ENCODE results near the gene CTNNA3.

The CTNNA3 gene

GRCh38 chr10:66842371-66842770 is 853.6 kb downstream of the CTNNA3 start:
- no peak for DNase-seq

- DNase-seq, result no peak
Observed at GRCh38 chr10:66838656-66839055, 857.3 kb downstream of the CTNNA3 start.

- DNase-seq, result no peak
Observed at GRCh38 chr10:66837990-66838389, 858.0 kb downstream of the CTNNA3 start.

- DNase-seq, result no peak
Observed at GRCh38 chr10:66837335-66837734, 858.7 kb downstream of the CTNNA3 start.

GRCh38 chr10:66836771-66837170 is 859.2 kb downstream of the CTNNA3 start:
- DNase-seq, result no peak

- DNase-seq, result no peak
Observed at GRCh38 chr10:66836057-66836456, 859.9 kb downstream of the CTNNA3 start.

GRCh38 chr10:66835400-66835799 is 860.6 kb downstream of the CTNNA3 start:
- DNase-seq, result no peak

GRCh38 chr10:66834802-66835201 is 861.2 kb downstream of the CTNNA3 start:
- no peak for DNase-seq

GRCh38 chr10:66833861-66834260 is 862.1 kb downstream of the CTNNA3 start:
- no peak for DNase-seq

- no peak for DNase-seq
Observed at GRCh38 chr10:66832781-66833422, 863.1 kb downstream of the CTNNA3 start.

- DNase-seq, result no peak
Observed at GRCh38 chr10:66828957-66829356, 867.0 kb downstream of the CTNNA3 start.

- DNase-seq, result no peak
Observed at GRCh38 chr10:66827353-66827752, 868.6 kb downstream of the CTNNA3 start.

GRCh38 chr10:66823301-66823700 is 872.7 kb downstream of the CTNNA3 start:
- DNase-seq, result no peak

- no peak for DNase-seq
Observed at GRCh38 chr10:66822801-66823200, 873.2 kb downstream of the CTNNA3 start.

- no peak for DNase-seq
Observed at GRCh38 chr10:66819691-66820090, 876.3 kb downstream of the CTNNA3 start.

GRCh38 chr10:66813122-66813521 is 882.9 kb downstream of the CTNNA3 start:
- no peak for DNase-seq

GRCh38 chr10:66811211-66811610 is 884.8 kb downstream of the CTNNA3 start:
- DNase-seq, result no peak

- DNase-seq, result no peak
Observed at GRCh38 chr10:66809402-66809801, 886.6 kb downstream of the CTNNA3 start.

GRCh38 chr10:66805612-66806011 is 890.4 kb downstream of the CTNNA3 start:
- DNase-seq, result no peak

GRCh38 chr10:66804962-66805361 is 891.0 kb downstream of the CTNNA3 start:
- no peak for DNase-seq

GRCh38 chr10:66803174-66803573 is 892.8 kb downstream of the CTNNA3 start:
- DNase-seq, result no peak

GRCh38 chr10:66799474-66799873 is 896.5 kb downstream of the CTNNA3 start:
- no peak for DNase-seq

- DNase-seq, result no peak
Observed at GRCh38 chr10:66795866-66796265, 900.1 kb downstream of the CTNNA3 start.

GRCh38 chr10:66792441-66792840 is 903.6 kb downstream of the CTNNA3 start:
- no peak for DNase-seq

- no peak for DNase-seq
Observed at GRCh38 chr10:66788178-66788987, 907.6 kb downstream of the CTNNA3 start.

Data from activated CD4-positive, alpha-beta T cell treated with anti-CD3 and anti-CD28 coated beads, Interleukin-2, amount 50 U/mL, for 1 hour (primary cell).